ENCODE results near the gene VSIG4. TPM values are rescaled to one million over a fixed set of nuclear protein-coding genes. Genes with fewer than 3 reads are reported as not detected.

The VSIG4 gene
- total and polyA plus RNA-seq, 2 experiments from 2014 or later, result not detected

DNA sequence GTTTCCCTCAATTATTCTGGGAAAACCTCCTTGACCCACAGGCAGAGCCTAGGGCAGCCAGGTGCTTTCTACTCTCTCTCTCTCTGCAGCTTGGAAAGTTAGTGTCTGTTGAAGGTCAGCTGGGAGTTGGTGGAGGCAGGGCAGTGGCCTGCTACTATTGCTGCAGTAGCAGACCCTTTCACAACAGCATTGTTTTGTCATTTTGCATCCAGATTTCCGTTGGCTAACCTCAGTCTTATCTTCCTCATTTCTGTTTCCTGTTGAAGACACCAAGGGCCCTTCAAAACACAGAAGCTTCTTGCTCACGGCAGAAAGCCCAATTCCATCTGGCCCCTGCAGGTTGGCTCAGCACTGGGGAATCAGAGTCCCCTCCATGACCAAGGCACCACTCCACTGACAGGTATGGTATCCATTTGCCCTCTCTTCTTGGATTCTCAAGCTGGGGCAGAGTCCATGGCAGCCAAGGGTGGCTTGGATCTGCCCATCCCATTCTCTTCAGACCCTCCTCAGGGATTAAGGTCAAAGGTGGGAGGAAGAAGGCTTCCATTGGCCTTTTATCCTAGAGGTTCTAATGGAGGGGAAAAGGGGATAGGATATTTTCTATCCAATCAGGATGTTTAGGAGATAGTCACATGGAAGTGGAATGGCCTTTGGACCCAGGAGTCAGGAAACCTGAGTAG, 24.6 kb downstream of the VSIG4 start:
- in situ Hi-C loops (cut with MboI), result no loop called here
- DNase-seq, result no peak
- no peaks in the 10 kb centered on the region for H3K36me3 ChIP-seq (ENCODE audit: low read depth)
- no peaks in the 10 kb centered on the region for H3K4me1 ChIP-seq (ENCODE audit: insufficient read depth)
- H3F3A ChIP-seq (ENCODE audit: insufficient read depth), result no peaks in the 10 kb centered on the region
- no peak overlapping the region for H3K27ac ChIP-seq
- no peaks in the 10 kb centered on the region for H3K9me2 ChIP-seq (ENCODE audit: insufficient read depth)
- TF ChIP-seq EZH2phosphoT487 (IDR thresholded peaks at IDR 0.05; ENCODE audit: insufficient read depth, low read depth) (no peak), EZH2 (IDR thresholded peaks at IDR 0.05; ENCODE audit: insufficient read depth, poor library complexity, severe bottlenecking) (no peak)
- H3K4me3 ChIP-seq, result no peak overlapping the region
- no peaks in the 10 kb centered on the region for H3K27me3 ChIP-seq (replicated peaks; ENCODE audit: insufficient read depth)
- H4K20me1 ChIP-seq (ENCODE audit: insufficient read depth), result no peaks in the 10 kb centered on the region
- no peak overlapping the region for H3K9ac ChIP-seq
- no peaks in the 10 kb centered on the region for H3K9me3 ChIP-seq (ENCODE audit: low read depth)
- H3K4me2 ChIP-seq (ENCODE audit: unreplicated experiment), result no peak overlapping the region
- WGBS, 2 experiments (ENCODE audit: low coverage in 1 of 2, low lambda C conversion rate in 2 of 2, missing lambda C conversion rate in 2 of 2), result 21 to 39% methylated on average over 2 of the region's 2 CpGs
- no peak overlapping the region for H2AFZ ChIP-seq
- H3K79me2 ChIP-seq (ENCODE audit: insufficient read depth), result no peaks in the 10 kb centered on the region

DNA sequence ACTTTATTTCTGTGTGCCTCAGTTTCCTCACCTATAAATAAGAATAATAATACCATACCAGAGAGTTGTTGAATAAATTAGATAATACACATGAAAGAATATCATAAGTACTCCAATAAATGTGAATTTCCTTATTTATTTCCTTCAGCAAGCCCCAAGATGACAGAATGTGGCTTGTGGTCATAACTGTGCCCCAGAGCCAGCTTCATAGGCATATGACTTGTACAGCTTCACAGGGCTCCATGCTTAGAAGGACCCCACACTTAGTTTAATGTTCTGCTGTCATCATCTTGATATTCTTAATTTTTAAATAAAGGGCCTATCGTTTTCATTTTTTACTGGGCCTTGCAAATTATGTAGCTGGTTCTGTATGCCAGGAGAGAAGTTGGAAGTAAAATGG, 25.3 kb downstream of the VSIG4 start:
- in situ Hi-C loops (cut with MboI), result no loop called here
- no peaks in the 10 kb centered on the region for H4K20me1 ChIP-seq (ENCODE audit: insufficient read depth)

DNA sequence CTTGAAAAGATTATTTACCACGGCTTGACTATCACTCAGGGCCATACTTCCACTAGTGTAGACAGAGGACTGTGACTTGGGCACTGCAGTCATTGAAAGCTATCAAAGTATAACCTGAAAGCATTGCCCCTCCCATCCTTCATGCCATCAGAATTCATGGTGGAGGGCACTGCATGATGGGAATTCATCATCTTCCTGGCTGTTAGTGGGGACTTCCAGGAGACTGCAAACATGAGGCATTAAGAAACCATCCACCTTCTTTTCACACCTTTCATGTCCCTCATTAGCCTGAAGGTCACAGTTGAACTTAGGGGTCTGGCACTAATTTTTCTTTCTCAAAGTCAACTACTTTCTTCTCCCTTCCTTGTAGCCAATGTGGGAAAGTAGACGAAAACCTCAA, 25.8 kb downstream of the VSIG4 start:
- Histone ChIP-seq H3K9ac (no peak overlapping the region), H3K4me1 (ENCODE audit: insufficient read depth) (no peaks in the 10 kb centered on the region), H4K20me1 (ENCODE audit: insufficient read depth) (no peaks in the 10 kb centered on the region), H3K9me3 (ENCODE audit: low read depth) (no peaks in the 10 kb centered on the region), H3K27ac (no peak overlapping the region), H3K36me3 (ENCODE audit: low read depth) (no peaks in the 10 kb centered on the region), H3K9me2 (ENCODE audit: insufficient read depth) (no peaks in the 10 kb centered on the region), H3K27me3 (replicated peaks; ENCODE audit: insufficient read depth) (no peaks in the 10 kb centered on the region), H3F3A (ENCODE audit: insufficient read depth) (no peaks in the 10 kb centered on the region), H2AFZ (no peak overlapping the region), H3K79me2 (ENCODE audit: insufficient read depth) (no peaks in the 10 kb centered on the region), H3K4me2 (ENCODE audit: unreplicated experiment) (no peak overlapping the region), H3K4me3 (no peak overlapping the region)
- in situ Hi-C loops (cut with MboI), result no loop called here
- DNase-seq, result no peak
- TF ChIP-seq EZH2phosphoT487 (IDR thresholded peaks at IDR 0.05; ENCODE audit: insufficient read depth, low read depth) (no peak), EZH2 (IDR thresholded peaks at IDR 0.05; ENCODE audit: insufficient read depth, poor library complexity, severe bottlenecking) (no peak)
- WGBS, 2 experiments (ENCODE audit: low coverage in 1 of 2, low lambda C conversion rate in 2 of 2, missing lambda C conversion rate in 2 of 2), result 0 to 7% methylated on average over 2 of the region's 2 CpGs

More for the DNA sequence above, 25.3 kb downstream of the VSIG4 start:
- Histone ChIP-seq H3K27ac (no peak overlapping the region), H3K4me3 (no peak overlapping the region), H2AFZ (no peak overlapping the region), H3K9me3 (ENCODE audit: low read depth) (no peaks in the 10 kb centered on the region), H3K9ac (no peak overlapping the region), H3K36me3 (ENCODE audit: low read depth) (no peaks in the 10 kb centered on the region), H3F3A (ENCODE audit: insufficient read depth) (no peaks in the 10 kb centered on the region), H3K27me3 (replicated peaks; ENCODE audit: insufficient read depth) (no peaks in the 10 kb centered on the region), H3K4me1 (ENCODE audit: insufficient read depth) (no peaks in the 10 kb centered on the region), H3K4me2 (ENCODE audit: unreplicated experiment) (no peak overlapping the region), H3K79me2 (ENCODE audit: insufficient read depth) (no peaks in the 10 kb centered on the region), H3K9me2 (ENCODE audit: insufficient read depth) (no peaks in the 10 kb centered on the region)
- 0 to 4% methylated on average over 1 of the region's 1 CpG for WGBS, 2 experiments (ENCODE audit: low coverage in 1 of 2, low lambda C conversion rate in 2 of 2, missing lambda C conversion rate in 2 of 2)
- TF ChIP-seq EZH2phosphoT487 (IDR thresholded peaks at IDR 0.05; ENCODE audit: insufficient read depth, low read depth) (no peak), EZH2 (IDR thresholded peaks at IDR 0.05; ENCODE audit: insufficient read depth, poor library complexity, severe bottlenecking) (no peak)
- no peak for DNase-seq

- TF ChIP-seq EZH2 (IDR thresholded peaks at IDR 0.05; ENCODE audit: insufficient read depth, poor library complexity, severe bottlenecking), result no peak
- TF ChIP-seq EZH2phosphoT487 (IDR thresholded peaks at IDR 0.05; ENCODE audit: insufficient read depth, low read depth), result no peak
- H3K27me3 ChIP-seq (replicated peaks; ENCODE audit: insufficient read depth), result no peaks in the 10 kb centered on the region
- H4K20me1 ChIP-seq (ENCODE audit: insufficient read depth), result no peaks in the 10 kb centered on the region
- DNase-seq, result no peak
- no peak overlapping the region for H3K4me2 ChIP-seq (ENCODE audit: unreplicated experiment)
- no peak overlapping the region for H3K27ac ChIP-seq
- no peak overlapping the region for H3K9ac ChIP-seq
- WGBS, 2 experiments (ENCODE audit: low coverage in 1 of 2, low lambda C conversion rate in 2 of 2, missing lambda C conversion rate in 2 of 2), result 31 to 33% methylated on average over 5 of the region's 5 CpGs
- in situ Hi-C loops (cut with MboI), result no loop called here
- no peak overlapping the region for H3K4me3 ChIP-seq
- no peaks in the 10 kb centered on the region for H3K79me2 ChIP-seq (ENCODE audit: insufficient read depth)
- H3F3A ChIP-seq (ENCODE audit: insufficient read depth), result no peaks in the 10 kb centered on the region
- no peak overlapping the region for H2AFZ ChIP-seq
- no peaks in the 10 kb centered on the region for H3K4me1 ChIP-seq (ENCODE audit: insufficient read depth)
- H3K9me3 ChIP-seq (ENCODE audit: low read depth), result no peaks in the 10 kb centered on the region
- H3K9me2 ChIP-seq (ENCODE audit: insufficient read depth), result no peaks in the 10 kb centered on the region
- no peaks in the 10 kb centered on the region for H3K36me3 ChIP-seq (ENCODE audit: low read depth)
Measured at GRCh38 chrX:66013194-66013816, 26.6 kb downstream of the VSIG4 start.

Data from GM23248 (cell line).